HepG2 (cell line): Measurements from ENCODE around the gene PTPN18. TPM values are rescaled to one million over a fixed set of nuclear protein-coding genes. Genes with fewer than 3 reads are reported as not detected.

ENCODE experiments used
- AHDC1 ChIP-seq: sonication (generic); formaldehyde crosslinking; IDR thresholded peaks from 2 replicates; pipeline ENCODE4 v1.5.1; 2020; ENCODE audit warnings: mild to moderate bottlenecking, missing genetic modification reagents, borderline replicate concordance
- ATRX ChIP-seq: sonication (generic); formaldehyde crosslinking; IDR thresholded peaks from 2 replicates; pipeline ENCODE4 v1.4.0; 2020; ENCODE audit warnings: missing genetic modification reagents, borderline replicate concordance
- TOPORS ChIP-seq: sonication (generic); formaldehyde crosslinking; IDR thresholded peaks from 2 replicates; pipeline ENCODE4 v1.8.0; 2023; ENCODE audit warnings: mild to moderate bottlenecking, missing genetic modification reagents
- ZBTB2 ChIP-seq: sonication (generic); formaldehyde crosslinking; IDR thresholded peaks from 2 replicates; pipeline ENCODE4 v1.8.0; 2022; ENCODE audit warnings: low read depth, missing genetic modification reagents
- ZFP37 ChIP-seq: sonication (generic); formaldehyde crosslinking; IDR thresholded peaks from 2 replicates; pipeline ENCODE4 v1.4.0; 2020; ENCODE audit warnings: missing genetic modification reagents, borderline replicate concordance
- ZNF292 ChIP-seq: sonication (generic); formaldehyde crosslinking; IDR thresholded peaks from 2 replicates; pipeline ENCODE4 v1.8.1; 2022; ENCODE audit warnings: mild to moderate bottlenecking, low read depth, missing genetic modification reagents, borderline replicate concordance
- ZNF558 ChIP-seq: sonication (generic); formaldehyde crosslinking; IDR thresholded peaks from 2 replicates; pipeline ENCODE4 v1.9.0; 2022; ENCODE audit warnings: mild to moderate bottlenecking, missing genetic modification reagents, borderline replicate concordance
- polyA plus RNA-seq, 8 experiments: library from polyadenylated mRNA; depleted of rRNA in 3 of 8; stranded (reverse) in 7 of 8; unstranded in 1 of 8; fragments of >200 nt; fragmentation: Illumina TruSeq in 4 of 8; extraction: Trizol in 4 of 8; gene quantifications; 2 replicates each; pipeline versions ENCODE4 v1.2.1 to v1.2.3, GENCODE V29; 2011 to 2016; ENCODE audit warnings: low read depth in 4 of 8, missing spikeins in 1 of 8, mixed read lengths in 1 of 8; ENCODE audit not compliant: insufficient read depth in 1 of 8
- total RNA-seq, 5 experiments: library from RNA; depleted of rRNA; stranded (reverse); fragments of >200 nt; fragmentation: Illumina TruSeq; extraction: Trizol; gene quantifications; 2 replicates each; pipeline ENCODE4 v1.2.3, GENCODE V29; 2016; ENCODE audit warnings: low read depth in 1 of 5
- TF ChIP-seq, protein P1 (sequence below): sonication (generic); formaldehyde crosslinking; IDR thresholded peaks from 2 replicates; pipeline ENCODE4 v1.8.1; 2022; ENCODE audit warnings: mild to moderate bottlenecking, missing genetic modification reagents
- TF ChIP-seq, protein P2 (sequence below): sonication (generic); formaldehyde crosslinking; IDR thresholded peaks from 2 replicates; pipeline ENCODE4 v1.4.0; 2020; ENCODE audit warnings: missing genetic modification reagents
- TF ChIP-seq, protein P3 (sequence below): sonication (generic); formaldehyde crosslinking; IDR thresholded peaks from 2 replicates; pipeline ENCODE4 v1.9.0; 2021; ENCODE audit warnings: missing genetic modification reagents, borderline replicate concordance
- TF ChIP-seq, protein P4 (sequence below): sonication (generic); formaldehyde crosslinking; IDR thresholded peaks from 2 replicates; pipeline ENCODE4 v1.5.0; 2020; ENCODE audit warnings: mild to moderate bottlenecking, missing genetic modification reagents, moderate library complexity

Gene PTPN18
- total and polyA plus RNA-seq, 2 of the 13 experiments (the other 11 are each of a cell fraction or from before 2014, with no cell fraction given): 14.8 to 39.6 TPM

GRCh38 chr2:130342533-130343275 lies 13.2 kb upstream of the PTPN18 start, which contains the start of gene IMP4 (continued):
- TF ChIP-seq, protein P1, sequence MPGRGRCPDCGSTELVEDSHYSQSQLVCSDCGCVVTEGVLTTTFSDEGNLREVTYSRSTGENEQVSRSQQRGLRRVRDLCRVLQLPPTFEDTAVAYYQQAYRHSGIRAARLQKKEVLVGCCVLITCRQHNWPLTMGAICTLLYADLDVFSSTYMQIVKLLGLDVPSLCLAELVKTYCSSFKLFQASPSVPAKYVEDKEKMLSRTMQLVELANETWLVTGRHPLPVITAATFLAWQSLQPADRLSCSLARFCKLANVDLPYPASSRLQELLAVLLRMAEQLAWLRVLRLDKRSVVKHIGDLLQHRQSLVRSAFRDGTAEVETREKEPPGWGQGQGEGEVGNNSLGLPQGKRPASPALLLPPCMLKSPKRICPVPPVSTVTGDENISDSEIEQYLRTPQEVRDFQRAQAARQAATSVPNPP: peak; percentile 71; the same call in 1 of the 2 replicates
- TF ChIP-seq, protein P2, sequence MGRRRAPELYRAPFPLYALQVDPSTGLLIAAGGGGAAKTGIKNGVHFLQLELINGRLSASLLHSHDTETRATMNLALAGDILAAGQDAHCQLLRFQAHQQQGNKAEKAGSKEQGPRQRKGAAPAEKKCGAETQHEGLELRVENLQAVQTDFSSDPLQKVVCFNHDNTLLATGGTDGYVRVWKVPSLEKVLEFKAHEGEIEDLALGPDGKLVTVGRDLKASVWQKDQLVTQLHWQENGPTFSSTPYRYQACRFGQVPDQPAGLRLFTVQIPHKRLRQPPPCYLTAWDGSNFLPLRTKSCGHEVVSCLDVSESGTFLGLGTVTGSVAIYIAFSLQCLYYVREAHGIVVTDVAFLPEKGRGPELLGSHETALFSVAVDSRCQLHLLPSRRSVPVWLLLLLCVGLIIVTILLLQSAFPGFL (CRISPR knock-in tag): no peak
- TF ChIP-seq, protein P3, sequence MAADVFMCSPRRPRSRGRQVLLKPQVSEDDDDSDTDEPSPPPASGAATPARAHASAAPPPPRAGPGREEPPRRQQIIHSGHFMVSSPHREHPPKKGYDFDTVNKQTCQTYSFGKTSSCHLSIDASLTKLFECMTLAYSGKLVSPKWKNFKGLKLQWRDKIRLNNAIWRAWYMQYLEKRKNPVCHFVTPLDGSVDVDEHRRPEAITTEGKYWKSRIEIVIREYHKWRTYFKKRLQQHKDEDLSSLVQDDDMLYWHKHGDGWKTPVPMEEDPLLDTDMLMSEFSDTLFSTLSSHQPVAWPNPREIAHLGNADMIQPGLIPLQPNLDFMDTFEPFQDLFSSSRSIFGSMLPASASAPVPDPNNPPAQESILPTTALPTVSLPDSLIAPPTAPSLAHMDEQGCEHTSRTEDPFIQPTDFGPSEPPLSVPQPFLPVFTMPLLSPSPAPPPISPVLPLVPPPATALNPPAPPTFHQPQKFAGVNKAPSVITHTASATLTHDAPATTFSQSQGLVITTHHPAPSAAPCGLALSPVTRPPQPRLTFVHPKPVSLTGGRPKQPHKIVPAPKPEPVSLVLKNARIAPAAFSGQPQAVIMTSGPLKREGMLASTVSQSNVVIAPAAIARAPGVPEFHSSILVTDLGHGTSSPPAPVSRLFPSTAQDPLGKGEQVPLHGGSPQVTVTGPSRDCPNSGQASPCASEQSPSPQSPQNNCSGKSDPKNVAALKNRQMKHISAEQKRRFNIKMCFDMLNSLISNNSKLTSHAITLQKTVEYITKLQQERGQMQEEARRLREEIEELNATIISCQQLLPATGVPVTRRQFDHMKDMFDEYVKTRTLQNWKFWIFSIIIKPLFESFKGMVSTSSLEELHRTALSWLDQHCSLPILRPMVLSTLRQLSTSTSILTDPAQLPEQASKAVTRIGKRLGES (CRISPR knock-in tag): no peak; the same call in 1 of the 2 replicates
- TF ChIP-seq ZBTB2 (CRISPR knock-in tag) (peak; percentile 31; the same call in 1 of the 2 replicates), ZFP37 (CRISPR knock-in tag) (no peak), TOPORS (CRISPR knock-in tag) (peak; percentile 78), ATRX (CRISPR knock-in tag) (no peak), ZNF292 (0 out of 2 replicates have a peak, but pooled peaks have one; percentile 45), AHDC1 (CRISPR knock-in tag) (peak; percentile 6; the same call in 1 of the 2 replicates), ZNF558 (CRISPR knock-in tag) (0 out of 2 replicates have a peak, but pooled peaks have one; percentile 64)
- TF ChIP-seq, protein P4, sequence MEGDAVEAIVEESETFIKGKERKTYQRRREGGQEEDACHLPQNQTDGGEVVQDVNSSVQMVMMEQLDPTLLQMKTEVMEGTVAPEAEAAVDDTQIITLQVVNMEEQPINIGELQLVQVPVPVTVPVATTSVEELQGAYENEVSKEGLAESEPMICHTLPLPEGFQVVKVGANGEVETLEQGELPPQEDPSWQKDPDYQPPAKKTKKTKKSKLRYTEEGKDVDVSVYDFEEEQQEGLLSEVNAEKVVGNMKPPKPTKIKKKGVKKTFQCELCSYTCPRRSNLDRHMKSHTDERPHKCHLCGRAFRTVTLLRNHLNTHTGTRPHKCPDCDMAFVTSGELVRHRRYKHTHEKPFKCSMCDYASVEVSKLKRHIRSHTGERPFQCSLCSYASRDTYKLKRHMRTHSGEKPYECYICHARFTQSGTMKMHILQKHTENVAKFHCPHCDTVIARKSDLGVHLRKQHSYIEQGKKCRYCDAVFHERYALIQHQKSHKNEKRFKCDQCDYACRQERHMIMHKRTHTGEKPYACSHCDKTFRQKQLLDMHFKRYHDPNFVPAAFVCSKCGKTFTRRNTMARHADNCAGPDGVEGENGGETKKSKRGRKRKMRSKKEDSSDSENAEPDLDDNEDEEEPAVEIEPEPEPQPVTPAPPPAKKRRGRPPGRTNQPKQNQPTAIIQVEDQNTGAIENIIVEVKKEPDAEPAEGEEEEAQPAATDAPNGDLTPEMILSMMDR (CRISPR knock-in tag): peak; percentile 77
